GM21619 (cell line): ENCODE results near the gene IGFL2.
"Not testable (repeated sequence)": the region's sequence is repeated elsewhere in the genome, so short reads cannot be mapped to it uniquely, and the experiment has no call there.

Experiments used
- ATAC-seq: cut with Tn5 transposase; IDR thresholded peaks from one replicate; pipeline ENCODE4 v1.9.1; 2021; ENCODE audit not compliant: unreplicated experiment

IGFL2 gene

DNA sequence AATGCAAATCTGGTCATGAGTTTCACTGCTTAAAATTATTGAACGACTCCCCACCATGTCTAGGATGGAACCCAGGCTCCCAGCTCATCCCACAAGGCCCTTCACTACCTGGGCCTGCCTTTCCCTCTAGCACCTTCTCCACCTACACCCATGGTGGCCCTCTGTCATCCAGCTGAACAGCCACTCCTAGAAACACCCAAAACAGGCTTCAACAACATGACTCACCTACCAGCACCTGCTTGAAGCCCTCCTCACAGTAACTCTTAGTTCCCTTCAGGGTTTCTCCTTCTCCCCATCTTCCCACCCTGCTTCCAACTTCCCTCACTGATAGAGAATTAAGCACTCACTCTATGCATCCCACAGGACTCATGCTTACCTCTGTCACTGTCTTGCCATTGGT is 6.6 kb upstream of the IGFL2 start:
- ATAC-seq, result no peak

DNA sequence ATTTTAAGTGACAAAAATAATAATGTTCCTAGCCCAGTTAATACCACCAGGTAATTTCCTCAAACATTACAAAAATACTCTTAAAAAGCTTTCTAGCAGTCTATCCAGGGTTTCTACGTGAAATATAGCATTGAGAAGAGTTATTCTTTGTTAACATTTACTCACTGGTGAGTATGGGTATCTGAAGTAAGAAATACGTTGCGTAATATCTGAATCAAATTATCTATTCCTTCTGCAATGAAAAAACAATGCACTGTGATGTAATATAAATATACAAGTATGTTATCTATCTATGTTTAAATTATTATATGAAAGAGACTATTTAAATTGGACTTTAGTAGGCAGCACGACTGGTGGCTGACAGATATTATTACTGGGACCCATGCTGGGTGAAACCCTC is 5.7 kb upstream of the IGFL2 start:
- ATAC-seq, result no peak

DNA sequence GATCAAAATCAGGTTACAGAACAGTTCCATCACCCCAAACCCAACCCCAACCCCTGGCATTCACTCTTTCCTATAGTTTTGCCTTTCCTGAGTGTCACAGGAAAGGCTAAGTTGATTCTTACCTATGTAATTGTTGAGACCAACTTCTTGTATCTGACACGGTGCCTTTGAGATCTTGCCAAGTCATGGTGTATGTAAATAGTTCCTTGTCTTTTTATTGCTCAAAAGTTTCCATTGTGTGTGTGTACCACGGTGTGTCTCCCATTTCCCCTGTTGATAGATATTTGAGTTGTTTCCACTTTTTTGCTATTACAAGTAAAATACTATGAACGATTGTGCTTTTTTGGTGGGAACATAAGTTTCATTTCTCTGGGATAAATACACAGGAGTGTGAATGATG is 3.3 kb upstream of the IGFL2 start:
- no peak for ATAC-seq

DNA sequence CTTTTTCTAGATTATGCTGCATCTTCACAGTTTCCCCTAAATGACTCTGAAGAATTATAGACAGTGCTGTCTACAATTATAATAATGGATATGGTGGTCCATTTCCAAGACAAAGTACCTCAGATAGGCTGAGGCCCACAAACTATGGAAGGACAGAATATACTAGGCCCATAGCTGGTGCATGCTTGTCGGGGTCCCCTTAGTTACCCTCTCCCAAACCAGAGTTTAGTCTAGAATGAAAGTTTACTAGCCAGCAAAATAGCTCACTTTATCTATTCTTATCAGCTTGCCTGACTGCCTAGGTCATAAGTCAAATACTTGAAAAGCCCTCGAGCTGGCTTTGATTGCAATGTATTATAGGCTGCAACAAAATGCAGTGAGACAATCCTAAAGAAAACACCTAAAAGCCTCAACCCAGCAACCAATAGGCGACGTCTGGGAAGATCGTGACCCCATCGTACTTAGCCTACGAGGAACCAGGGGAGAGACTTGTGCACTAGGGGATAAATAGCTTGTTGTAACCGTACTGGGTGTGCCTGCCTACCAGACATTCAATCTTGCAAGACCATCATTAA is 785 bp upstream of the IGFL2 start:
- ATAC-seq, result no peak

DNA sequence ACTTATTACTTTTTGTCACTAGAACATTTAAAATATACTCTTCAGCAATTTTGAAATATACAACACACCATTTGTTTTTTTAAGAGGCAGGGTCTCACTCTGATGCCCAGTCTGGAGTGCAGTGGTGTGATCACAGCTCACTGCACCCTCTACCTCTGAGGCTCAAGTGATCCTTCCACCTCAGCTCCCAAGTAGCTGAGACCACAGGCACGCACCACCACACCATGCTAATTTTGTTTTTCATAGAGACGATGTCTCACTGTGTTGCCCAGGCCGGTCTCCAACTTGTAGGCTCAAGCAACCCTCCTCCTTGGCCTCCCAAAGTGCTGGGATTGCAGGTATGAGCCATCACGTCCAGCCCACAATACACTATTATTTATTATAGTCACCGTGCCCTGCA is 2.6 kb downstream of the IGFL2 start:
- ATAC-seq, result no peak

DNA sequence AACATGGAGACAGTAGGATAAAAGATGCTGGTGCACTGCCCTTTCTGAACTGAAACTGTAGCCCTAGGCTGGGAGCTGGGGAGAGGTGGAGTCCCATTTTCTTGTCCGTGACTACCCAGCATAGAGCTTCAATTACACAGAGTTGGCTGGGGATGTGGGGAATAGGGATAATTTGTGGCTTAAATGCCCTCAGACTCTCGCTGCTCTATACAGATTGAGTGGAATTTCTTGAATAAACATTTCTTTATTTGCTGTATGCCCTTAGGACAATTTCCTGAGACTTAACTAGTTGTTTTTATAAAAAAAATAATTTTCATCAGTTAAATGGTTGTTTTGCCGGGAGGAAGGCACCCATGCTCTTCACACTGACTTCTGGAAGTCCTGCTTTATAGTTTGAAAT is 7.2 kb downstream of the IGFL2 start:
- ATAC-seq, result no peak

DNA sequence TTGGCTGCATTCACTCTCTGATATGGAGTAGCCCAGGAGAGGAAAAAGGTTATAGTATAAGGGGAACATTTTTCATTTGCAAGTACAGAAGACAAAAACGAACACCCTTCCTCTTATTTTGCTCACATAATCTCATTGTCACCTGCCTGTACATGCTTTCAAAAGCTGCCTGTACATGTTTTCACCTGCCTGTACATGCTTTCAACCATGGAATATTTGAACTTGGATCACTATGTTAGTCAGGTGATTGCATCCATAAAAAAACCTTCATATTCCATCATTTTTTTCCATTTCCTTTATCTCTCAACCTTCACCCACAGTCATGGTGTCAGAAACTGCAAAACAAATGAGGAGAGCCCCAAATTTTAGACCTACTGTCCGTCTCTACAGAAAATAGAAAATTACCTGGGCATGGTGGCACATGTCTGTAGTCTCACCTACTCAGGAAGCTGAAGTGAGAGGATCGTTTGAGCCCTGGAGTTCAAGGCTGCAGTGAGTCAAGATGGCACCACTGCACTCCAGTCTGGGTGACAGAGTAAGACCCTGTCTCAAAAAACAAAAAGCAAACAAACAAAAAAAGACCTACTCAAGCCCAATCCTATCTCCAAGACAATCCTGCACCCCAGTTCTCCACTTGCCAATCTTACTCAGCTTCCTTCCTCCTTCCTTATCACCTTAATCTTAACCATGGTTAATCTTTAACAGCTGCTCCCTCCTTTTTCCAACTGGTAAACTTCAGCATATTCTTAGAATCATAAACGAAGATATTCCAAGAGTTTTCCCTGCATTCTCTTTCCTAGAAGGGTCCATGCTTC is 11.6 kb downstream of the IGFL2 start:
- no peak for ATAC-seq

DNA sequence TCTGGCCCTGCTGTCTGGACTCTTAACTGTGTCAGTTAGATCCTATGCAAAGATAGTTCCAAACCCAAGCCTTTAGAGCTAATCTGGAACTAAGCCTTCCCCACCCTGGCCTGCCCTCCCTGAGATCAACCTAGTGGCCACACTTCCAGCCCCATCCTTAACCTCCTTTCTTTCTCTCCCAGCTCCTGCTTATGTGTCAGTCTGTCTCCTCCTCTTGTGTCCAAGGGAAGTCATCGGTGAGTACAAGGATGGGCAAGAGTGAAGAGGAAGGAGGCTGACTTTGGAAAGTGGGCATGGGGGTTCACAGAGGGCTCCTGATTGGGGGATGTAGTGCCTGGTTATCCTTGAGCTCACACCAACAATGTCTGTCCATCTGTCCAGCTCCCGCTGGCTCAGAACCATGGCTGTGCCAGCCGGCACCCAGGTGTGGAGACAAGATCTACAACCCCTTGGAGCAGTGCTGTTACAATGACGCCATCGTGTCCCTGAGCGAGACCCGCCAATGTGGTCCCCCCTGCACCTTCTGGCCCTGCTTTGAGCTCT is 12.3 kb downstream of the IGFL2 start:
- no peak for ATAC-seq

DNA sequence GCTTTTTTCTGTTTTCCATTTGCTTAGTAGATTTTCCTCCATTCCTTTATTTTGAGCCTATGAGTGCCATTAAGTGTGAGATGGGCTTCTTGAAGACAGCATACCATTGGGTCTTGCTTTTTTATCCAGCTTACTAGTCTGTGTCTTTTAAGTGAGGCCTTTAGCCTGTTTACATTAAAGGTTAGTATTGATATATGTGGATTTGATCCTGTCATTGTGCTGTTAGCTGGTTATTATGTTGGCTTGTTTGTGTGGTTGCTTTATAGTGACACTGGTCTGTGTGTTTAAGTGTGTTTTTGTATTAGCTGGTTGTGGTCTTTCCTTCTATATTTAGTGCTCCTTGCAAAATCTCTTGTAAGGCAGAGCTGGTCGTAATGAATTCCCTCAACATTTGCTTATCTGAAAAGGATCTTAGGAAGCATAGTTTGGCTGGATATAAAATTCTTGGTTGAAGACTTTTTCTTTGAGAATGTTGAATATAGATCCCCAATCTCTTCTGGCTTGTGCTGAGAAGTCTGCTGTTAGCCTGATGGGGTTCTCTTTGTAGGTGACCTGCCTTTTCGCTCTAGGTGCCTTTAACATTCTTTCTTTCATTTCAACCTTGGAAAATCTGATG is 13.7 kb downstream of the IGFL2 start:
- ATAC-seq, result not testable (repeated sequence)

DNA sequence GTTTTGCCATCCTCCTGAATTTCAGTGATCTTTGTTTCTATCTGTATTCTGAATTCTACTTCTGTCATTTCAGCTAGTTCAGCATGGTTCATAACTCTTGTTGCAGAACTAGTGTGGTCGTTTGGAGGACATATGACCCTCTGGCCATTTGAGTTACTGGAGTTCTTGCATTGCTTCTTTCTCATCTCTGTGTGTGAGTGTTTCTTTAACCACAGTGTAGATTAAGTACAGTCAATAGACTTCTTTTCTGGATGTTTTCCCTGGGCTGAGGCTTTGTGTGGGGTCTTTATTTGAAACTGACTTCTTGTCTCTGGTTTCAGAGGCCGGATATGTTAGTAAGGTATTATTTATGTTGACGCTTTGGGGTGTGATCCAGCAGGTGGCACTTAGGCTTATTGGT is 14.7 kb downstream of the IGFL2 start:
- ATAC-seq, result no peak

DNA sequence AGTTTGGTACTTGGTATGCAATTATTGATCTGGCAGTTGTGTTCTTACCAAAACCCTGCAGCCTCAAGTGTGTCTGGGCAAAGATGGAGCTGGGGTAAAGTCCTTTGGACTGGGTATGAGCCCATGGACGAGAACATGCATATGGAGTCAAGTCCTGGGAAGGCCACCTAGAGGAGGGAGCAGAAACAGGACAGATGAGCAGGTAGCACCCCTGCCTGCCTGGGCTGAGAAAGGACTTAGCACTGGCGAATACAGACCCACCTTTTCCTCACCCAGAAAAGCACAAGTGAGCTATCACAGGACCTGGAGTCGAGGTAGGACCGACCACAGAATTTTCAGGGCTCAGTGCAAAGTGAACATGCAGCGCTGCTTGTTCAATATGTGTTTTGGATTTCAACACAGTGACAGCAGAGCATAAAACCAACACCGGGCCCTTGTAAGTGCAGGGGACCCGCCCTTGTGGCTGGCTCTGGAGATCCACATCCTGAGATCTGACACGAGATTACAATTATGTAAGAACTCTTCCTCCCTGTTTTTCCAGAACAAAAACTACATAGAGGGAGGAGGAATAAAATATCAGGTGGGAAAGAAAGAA is 25.9 kb downstream of the IGFL2 start:
- no peak for ATAC-seq

DNA sequence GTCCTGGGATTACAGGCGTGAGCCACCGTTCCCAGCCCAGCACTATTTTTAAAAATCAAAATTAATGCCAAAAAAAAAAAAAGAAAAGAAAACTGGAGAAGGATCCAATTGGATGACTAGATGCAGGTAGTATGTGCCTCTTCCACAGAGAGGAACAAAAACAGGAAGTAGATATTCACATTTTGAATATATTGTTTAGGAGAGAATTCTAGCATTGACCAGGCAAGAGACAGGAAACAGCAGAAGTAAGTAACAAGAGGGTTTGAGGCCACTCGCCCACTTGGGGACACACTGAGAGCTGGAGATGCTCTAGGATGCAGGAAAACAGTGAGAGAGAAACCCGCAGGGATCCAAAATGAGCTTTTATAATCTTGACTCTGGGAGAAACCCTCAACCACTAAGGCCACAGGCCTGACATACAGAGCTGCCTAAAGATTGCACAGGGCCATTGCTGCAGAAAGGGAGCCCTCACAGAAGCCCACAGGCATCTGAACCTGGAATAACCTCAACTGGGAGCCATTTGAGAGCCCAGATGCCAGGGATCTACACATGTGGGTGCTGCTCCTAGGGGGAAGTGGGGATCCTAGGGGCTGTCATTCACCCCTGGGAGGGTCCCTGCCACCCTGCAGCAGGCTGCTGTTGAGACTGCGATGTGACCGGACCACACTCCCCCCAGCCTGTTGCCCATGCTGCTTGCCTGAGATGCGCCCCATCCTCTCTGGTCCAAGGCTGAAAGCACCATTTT is 28.2 kb downstream of the IGFL2 start:
- no peak for ATAC-seq

DNA sequence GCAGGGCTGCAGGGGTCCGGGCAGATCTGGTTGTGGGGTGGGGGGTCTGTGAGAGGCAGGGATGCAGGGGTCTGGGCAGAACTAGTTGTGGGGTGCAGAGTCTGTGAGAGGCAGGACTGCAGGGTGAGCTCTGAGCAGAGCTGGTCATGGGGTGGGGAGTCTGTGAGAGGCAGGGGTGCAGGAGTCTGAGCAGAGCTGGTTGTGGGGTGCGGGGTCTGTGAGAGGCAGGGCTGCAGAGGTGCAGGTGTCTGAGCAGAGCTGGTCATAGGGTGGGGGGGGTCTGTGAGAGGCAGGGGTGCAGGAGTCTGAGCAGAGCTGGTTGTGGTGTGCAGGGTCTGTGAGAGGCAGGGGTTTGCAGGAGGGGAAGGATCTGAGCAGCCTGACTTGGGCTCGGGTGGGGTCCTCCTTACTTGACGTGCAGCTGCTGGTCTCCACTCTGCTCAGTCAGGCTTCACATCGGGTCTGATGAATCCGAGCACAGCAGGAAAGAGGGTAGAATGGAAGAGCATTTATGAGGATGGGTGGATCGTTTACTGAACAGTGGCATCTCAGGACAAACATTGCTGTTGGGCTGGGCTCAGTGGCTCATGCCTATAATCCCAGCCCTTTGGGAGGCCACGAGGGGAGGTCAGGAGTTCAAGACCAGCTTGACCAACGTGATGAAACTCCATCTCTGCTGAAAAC is 31.2 kb downstream of the IGFL2 start:
- no peak for ATAC-seq

DNA sequence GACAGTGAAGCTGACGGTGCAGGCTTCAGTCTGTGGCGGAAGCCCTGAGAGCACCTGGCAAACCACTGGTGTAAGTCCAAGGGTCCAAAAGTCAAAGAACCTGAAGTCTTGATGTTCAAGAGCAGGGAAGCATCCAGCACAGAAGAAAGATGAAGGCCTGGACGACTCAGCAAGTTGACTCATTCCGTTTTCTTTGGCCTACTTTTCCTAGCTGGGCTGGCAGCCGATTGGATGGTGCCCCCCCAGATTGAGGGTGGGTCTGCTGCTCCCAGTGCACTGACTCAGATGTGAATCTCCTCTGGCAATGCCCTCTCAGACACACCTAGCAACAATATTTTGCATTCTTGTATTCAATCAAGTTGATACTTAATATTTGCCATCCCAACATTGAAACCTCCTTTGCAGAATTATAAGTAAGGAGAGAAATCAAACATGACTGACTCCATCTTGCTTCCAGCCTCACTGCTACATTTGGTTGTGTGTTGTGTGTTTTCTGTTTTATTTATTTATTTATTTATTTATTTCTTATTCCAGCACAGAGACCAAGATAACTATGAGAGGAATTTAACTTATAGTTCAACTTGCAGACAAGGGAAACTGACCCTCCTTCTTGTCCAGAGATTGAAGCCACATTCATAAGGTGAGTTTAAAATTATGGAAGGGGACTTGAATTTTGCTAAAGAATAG is 32.8 kb downstream of the IGFL2 start:
- ATAC-seq, result no peak

DNA sequence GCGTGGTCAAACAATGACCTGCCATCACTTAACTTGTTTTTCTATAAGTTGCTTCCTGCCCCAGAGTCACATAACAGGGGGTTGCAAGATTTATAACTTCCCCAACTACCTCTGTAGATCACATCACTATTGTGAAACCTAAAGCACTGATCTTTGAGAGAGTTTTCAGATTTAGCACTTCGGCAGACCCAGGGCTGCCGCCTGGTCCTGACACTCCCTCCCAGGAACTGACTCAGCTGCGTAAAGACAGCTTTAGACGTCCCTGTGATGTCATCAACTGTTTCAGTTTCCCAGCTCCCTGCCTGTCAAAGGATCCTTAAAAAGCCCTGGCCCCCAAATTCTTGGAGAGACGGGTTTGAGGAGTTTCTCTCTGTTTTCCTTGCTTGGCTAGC is 33.3 kb downstream of the IGFL2 start:
- no peak for ATAC-seq

DNA sequence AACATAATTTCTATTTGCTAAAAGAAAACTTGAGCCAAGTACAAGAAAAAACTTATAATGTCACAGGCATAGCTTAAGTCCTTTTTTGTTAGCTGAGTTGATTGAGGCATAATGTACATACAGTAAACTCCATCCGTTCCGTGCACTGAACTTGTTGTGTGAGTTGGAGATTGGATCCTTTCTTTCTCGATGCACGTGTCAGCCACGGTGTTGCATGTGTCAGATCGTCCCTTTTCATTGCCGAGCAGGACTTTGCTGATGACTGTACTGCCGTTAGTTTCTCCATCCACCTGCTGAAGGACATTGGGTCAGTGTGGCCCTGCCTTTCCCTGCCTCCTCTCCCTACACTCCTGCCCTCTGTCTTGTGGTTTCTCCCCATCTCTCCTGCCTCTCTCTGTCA is 34.4 kb downstream of the IGFL2 start:
- ATAC-seq, result no peak

DNA sequence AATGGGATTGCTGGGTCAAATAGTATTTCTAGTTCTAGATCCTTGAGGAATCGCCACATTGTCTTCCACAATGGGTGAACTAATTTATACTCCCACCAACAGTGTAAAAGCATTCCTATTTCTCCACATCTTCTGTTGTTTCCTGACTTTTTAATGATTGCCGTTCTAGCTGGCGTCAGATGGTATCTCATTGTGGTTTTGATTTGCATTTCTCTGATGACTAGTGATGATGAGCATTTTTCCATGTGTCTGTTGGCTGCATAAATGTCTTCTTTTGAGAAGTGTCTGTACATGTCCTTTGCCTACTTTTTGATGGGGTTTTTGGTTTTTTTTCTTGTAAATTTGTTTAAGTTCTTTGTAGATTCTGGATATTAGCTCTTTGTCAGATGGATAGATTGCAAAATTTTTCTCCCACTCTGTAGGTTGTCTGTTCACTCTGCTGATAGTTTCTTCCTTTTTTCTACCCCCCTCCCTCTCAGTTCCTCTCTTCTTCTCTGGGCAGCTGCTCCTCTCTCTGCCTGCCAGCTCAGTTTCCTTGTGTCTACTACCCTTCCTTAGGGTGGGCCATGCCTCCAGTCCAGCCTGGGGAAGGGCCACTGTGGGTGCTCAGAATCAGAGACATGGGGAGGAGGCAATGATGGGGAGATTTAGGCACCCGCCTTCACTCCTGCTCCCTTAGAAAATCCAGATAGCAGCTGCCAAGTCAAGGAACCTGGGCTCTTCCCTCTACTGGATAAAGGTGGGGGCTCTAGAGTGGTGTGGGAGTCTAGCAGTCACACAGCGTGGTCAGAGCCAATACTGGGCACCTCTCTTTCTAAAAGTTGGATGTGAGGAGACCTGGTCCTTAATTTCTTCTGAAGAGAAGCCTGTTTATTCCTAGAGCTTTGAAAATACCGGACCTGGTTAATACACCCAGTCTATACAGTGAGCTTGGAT is 37.0 kb downstream of the IGFL2 start:
- not testable (repeated sequence) for ATAC-seq

DNA sequence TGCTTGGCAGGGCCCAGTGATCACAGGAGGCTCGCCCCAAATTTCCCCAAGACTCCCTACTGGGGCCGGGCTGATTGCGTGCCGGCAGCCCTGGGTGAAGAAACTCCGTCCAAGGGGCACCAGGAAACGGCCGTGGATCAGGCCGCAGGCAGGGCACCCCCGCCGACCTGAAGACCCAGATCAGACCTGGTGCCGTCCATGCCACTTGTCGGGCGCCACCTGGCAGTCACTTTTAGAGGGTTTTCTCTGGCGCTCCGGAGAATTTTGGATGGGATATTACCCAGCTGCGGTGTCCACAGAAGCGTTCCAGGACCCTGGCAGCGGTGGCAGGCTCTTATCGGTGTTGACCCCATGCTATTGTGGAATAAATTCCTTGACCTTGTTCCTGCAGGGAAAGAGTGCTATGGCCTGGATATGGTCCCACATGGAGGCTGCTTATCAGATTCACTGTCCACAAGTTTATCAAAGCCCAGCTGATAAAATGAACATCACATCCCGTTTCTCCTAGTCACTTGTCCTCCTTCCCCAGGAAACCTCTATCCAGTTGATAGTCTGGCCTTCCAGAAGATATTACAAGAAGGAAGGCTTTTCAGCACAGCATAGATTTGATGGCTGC is 38.2 kb downstream of the IGFL2 start:
- no peak for ATAC-seq
